Caco-2 (cell line): Measurements from ENCODE around the gene TRAK1. TPM values are rescaled to one million over a fixed set of nuclear protein-coding genes. Genes with fewer than 3 reads are reported as not detected.

ENCODE experiments used
- BruUV-seq: library from RNA; stranded (reverse); fragments of 400-500 nt; replicated peaks from 2 replicates; lab custom pipeline; 2021; lab: Mats Ljungman, UMichigan
- CTCF ChIA-PET: fragments of 300-600 bp; sonication (Branson Sonifier 250); formaldehyde crosslinking; loops from one replicate; lab custom pipeline; 2022; ENCODE audit warnings: antibody characterized with exemption; lab: Charles Lee
- POLR2A ChIA-PET: fragments of 300-600 bp; sonication (Branson Sonifier 250); formaldehyde crosslinking; loops from one replicate; lab custom pipeline; 2022; ENCODE audit warnings: antibody characterized with exemption; lab: Charles Lee
- DNase-seq, 2 experiments: peaks; one replicate each; pipeline versions ENCODE4 v3.0.0 to v3.0.0-alpha.2; 2020 to 2022
- H3K27me3 ChIP-seq: replicated peaks from 2 replicates; pipeline ENCODE4 v1.6.0; 2011; ENCODE audit warnings: low read length; ENCODE audit not compliant: control insufficient read depth, insufficient read depth
- H3K36me3 ChIP-seq: 2 replicates; pipeline ENCODE4 v1.5.1; 2011; ENCODE audit warnings: low read length; ENCODE audit not compliant: control insufficient read depth, insufficient read depth
- H3K4me1 ChIP-seq: fragments of 250-450 bp; sonication (Bioruptor Pico); 2 replicates; pipeline ENCODE4 v1.5.1; 2020; ENCODE audit warnings: mild to moderate bottlenecking
- H3K4me3 ChIP-seq: 2 replicates; pipeline ENCODE4 v1.5.1; 2011; ENCODE audit warnings: low read depth, mild to moderate bottlenecking, control low read depth, low read length
- H3K9me3 ChIP-seq: fragments of 250-450 bp; sonication (Bioruptor Pico); 2 replicates; pipeline ENCODE4 v1.5.1; 2020; ENCODE audit warnings: mild to moderate bottlenecking, moderate library complexity
- H3K27ac Mint-ChIP-seq: one replicate; pipeline ENCODE4 v1.8.0; 2022; ENCODE audit warnings: mixed read lengths; ENCODE audit not compliant: unreplicated experiment
- H3K27me3 Mint-ChIP-seq: one replicate; pipeline ENCODE4 v1.8.0; 2022; ENCODE audit warnings: mixed read lengths; ENCODE audit not compliant: insufficient read depth, unreplicated experiment
- H3K36me3 Mint-ChIP-seq: one replicate; pipeline ENCODE4 v1.8.0; 2022; ENCODE audit warnings: mild to moderate bottlenecking, mixed read lengths; ENCODE audit not compliant: insufficient read depth, unreplicated experiment
- H3K4me1 Mint-ChIP-seq: one replicate; pipeline ENCODE4 v1.8.0; 2022; ENCODE audit warnings: low read depth, mixed read lengths; ENCODE audit not compliant: unreplicated experiment
- H3K4me3 Mint-ChIP-seq: one replicate; pipeline ENCODE4 v1.8.0; 2022; ENCODE audit warnings: mild to moderate bottlenecking, moderate library complexity, mixed read lengths; ENCODE audit not compliant: unreplicated experiment
- H3K9me3 Mint-ChIP-seq: one replicate; pipeline ENCODE4 v1.8.0; 2022; ENCODE audit warnings: mixed read lengths; ENCODE audit not compliant: unreplicated experiment
- intact Hi-C: fragments of 100-400 bp; cut with micrococcal nuclease; formaldehyde crosslinking; loops from one replicate; pipeline ENCODE4 v1.10.0; 2022; ENCODE audit not compliant: unreplicated experiment
- total RNA-seq: library from RNA; stranded (reverse); gene quantifications from 2 replicates; pipeline ENCODE4 v1.2.3, GENCODE V29; 2022
- TF ChIP-seq, protein P1 (sequence below), 2 experiments: fragments of 200-600 bp in 1 of 2; IDR thresholded peaks; 1 replicate in 1 of 2; 2 replicates in 1 of 2; pipeline versions ENCODE4 v1.5.1 to v1.8.0; 2011 to 2022; ENCODE audit warnings: antibody characterized with exemption in 1 of 2, control low read depth in 1 of 2, inconsistent platforms in 1 of 2, low read depth in 1 of 2, low read length in 1 of 2, mild to moderate bottlenecking in 1 of 2, moderate library complexity in 1 of 2; ENCODE audit not compliant: insufficient read depth in 1 of 2, severe bottlenecking in 1 of 2, unreplicated experiment in 1 of 2

Gene TRAK1
- total RNA-seq, 1 experiment from 2014 or later, result 33.3 TPM

DNA sequence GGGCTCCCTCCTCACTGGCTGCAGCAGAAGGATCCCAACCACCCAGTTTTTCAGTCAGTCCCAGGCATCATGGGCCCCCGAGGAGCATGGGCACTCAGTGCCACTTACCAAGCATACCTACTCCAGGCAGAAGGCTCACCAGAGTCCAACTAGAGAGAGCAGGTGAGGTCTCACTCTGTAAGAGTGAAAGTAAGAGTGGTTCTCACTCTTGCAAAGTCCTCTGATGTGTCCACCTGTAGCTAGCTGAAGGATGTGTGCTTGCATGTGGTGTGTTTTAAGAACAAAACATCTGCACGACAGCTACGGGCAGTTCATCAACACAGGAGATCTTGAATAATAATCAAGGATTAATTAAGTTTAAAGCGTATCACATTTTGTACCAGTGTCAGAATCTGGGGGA is 125.1 kb downstream of the TRAK1 start:
- H3K27ac Mint-ChIP-seq, result no peak overlapping the region

GRCh38 chr3:42216931-42217333 is 125.8 kb downstream of the TRAK1 start:
- Histone ChIP-seq H3K4me3 (no peak overlapping the region), H3K4me1 (no peaks in the 10 kb centered on the region), H3K9me3 (no peaks in the 10 kb centered on the region), H3K36me3 (peaks cover 1% of the 10 kb centered on the region), H3K27me3 (no peaks in the 10 kb centered on the region)
- no peaks in the 10 kb centered on the region for H3K4me1 Mint-ChIP-seq
- no peaks in the 10 kb centered on the region for H3K9me3 Mint-ChIP-seq
- H3K4me3 Mint-ChIP-seq, result no peak overlapping the region
- ChIA-PET POLR2A (no interaction called here), CTCF (no interaction called here)
- TF ChIP-seq, protein P1, sequence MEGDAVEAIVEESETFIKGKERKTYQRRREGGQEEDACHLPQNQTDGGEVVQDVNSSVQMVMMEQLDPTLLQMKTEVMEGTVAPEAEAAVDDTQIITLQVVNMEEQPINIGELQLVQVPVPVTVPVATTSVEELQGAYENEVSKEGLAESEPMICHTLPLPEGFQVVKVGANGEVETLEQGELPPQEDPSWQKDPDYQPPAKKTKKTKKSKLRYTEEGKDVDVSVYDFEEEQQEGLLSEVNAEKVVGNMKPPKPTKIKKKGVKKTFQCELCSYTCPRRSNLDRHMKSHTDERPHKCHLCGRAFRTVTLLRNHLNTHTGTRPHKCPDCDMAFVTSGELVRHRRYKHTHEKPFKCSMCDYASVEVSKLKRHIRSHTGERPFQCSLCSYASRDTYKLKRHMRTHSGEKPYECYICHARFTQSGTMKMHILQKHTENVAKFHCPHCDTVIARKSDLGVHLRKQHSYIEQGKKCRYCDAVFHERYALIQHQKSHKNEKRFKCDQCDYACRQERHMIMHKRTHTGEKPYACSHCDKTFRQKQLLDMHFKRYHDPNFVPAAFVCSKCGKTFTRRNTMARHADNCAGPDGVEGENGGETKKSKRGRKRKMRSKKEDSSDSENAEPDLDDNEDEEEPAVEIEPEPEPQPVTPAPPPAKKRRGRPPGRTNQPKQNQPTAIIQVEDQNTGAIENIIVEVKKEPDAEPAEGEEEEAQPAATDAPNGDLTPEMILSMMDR (IDR thresholded peaks at IDR 0.05; ENCODE audit: insufficient read depth in 1 of 2, low read depth in 1 of 2, low read length in 1 of 2, severe bottlenecking in 1 of 2, unreplicated experiment in 1 of 2), result no peak
- H3K27me3 Mint-ChIP-seq, result no peaks in the 10 kb centered on the region
- H3K27ac Mint-ChIP-seq, result no peak overlapping the region
- no peak for DNase-seq
- H3K36me3 Mint-ChIP-seq, result peaks cover 28% of the 10 kb centered on the region
- no TSS peak for BruUV-seq
- intact Hi-C loops, result no loop called here

More for the DNA sequence above, 125.1 kb downstream of the TRAK1 start:
- ChIA-PET CTCF (no interaction called here), POLR2A (no interaction called here)
- TF ChIP-seq, protein P1 (IDR thresholded peaks at IDR 0.05; ENCODE audit: insufficient read depth in 1 of 2, low read depth in 1 of 2, low read length in 1 of 2, severe bottlenecking in 1 of 2, unreplicated experiment in 1 of 2), result no peak
- Mint-ChIP-seq H3K27me3 (no peaks in the 10 kb centered on the region), H3K4me3 (no peak overlapping the region), H3K4me1 (no peaks in the 10 kb centered on the region), H3K36me3 (peaks cover 21% of the 10 kb centered on the region), H3K9me3 (no peaks in the 10 kb centered on the region)
- BruUV-seq, result no TSS peak
- intact Hi-C loops, result no loop called here
- Histone ChIP-seq H3K27me3 (no peaks in the 10 kb centered on the region), H3K4me1 (no peaks in the 10 kb centered on the region), H3K36me3 (peaks cover 1% of the 10 kb centered on the region), H3K9me3 (no peaks in the 10 kb centered on the region), H3K4me3 (no peak overlapping the region)
- no peak for DNase-seq

- TF ChIP-seq, protein P1 (IDR thresholded peaks at IDR 0.05; ENCODE audit: insufficient read depth in 1 of 2, low read depth in 1 of 2, low read length in 1 of 2, severe bottlenecking in 1 of 2, unreplicated experiment in 1 of 2), result no peak
- H3K9me3 Mint-ChIP-seq, result no peaks in the 10 kb centered on the region
- Histone ChIP-seq H3K4me3 (no peak overlapping the region), H3K9me3 (no peaks in the 10 kb centered on the region), H3K27me3 (no peaks in the 10 kb centered on the region), H3K4me1 (no peaks in the 10 kb centered on the region), H3K36me3 (peaks cover 3% of the 10 kb centered on the region; the same call in 1 of the 2 replicates)
- no peaks in the 10 kb centered on the region for H3K27me3 Mint-ChIP-seq
- peaks cover 36% of the 10 kb centered on the region for H3K36me3 Mint-ChIP-seq
- ChIA-PET CTCF (interaction anchor here (0.7 kb wide), 2 partner anchors 10 to 29 kb away, joined by 3 to 7 read pairs; no protein-coding TSS in a partner anchor), POLR2A (no interaction called here)
- no peaks in the 10 kb centered on the region for H3K4me1 Mint-ChIP-seq
- intact Hi-C loops, result no loop called here
- H3K27ac Mint-ChIP-seq, result no peak overlapping the region
- H3K4me3 Mint-ChIP-seq, result no peak overlapping the region
- BruUV-seq, result no TSS peak
- DNase-seq, result no peak
Measured at GRCh38 chr3:42220436-42221121, 129.4 kb downstream of the TRAK1 start.
